ENCODE results near the gene COX7B2. TPM values are rescaled to one million over a fixed set of nuclear protein-coding genes. Genes with fewer than 3 reads are reported as not detected.

COX7B2 gene
- total RNA-seq, 1 experiment from 2014 or later = 4.7 TPM

- Histone ChIP-seq H4K20me1 (ENCODE audit: low read length) (no peaks in the 10 kb centered on the region), H3K79me2 (ENCODE audit: low read length) (no peaks in the 10 kb centered on the region), H3F3A (ENCODE audit: low read length, unreplicated experiment) (no peaks in the 10 kb centered on the region), H3K4me3 (ENCODE audit: low read length) (no peak overlapping the region), H3K27me3 (ENCODE audit: low read length) (no peaks in the 10 kb centered on the region), H3K9ac (ENCODE audit: low read length) (no peak overlapping the region), H3K4me1 (ENCODE audit: insufficient read depth, low read length) (no peaks in the 10 kb centered on the region), H3K9me3 (ENCODE audit: low read length) (no peaks in the 10 kb centered on the region), H3K9me2 (replicated peaks; ENCODE audit: low read length) (no peaks in the 10 kb centered on the region), H3K4me2 (ENCODE audit: low read length) (no peak overlapping the region), H3K27ac (ENCODE audit: low read length) (no peak overlapping the region), H2AFZ (ENCODE audit: low read length) (no peak overlapping the region), H3K36me3 (ENCODE audit: low read depth, low read length) (no peaks in the 10 kb centered on the region)
- BruUV-seq (replicated peaks) = no TSS peak
- ChIA-PET CTCF (no interaction called here), POLR2A (ENCODE audit: unreplicated experiment) (no interaction called here)
- intact Hi-C loops (cut with micrococcal nuclease) = no loop called here
- DNase-seq (no peak), ATAC-seq (no peak)
- TF ChIP-seq EZH2phosphoT487 (IDR thresholded peaks at IDR 0.05; ENCODE audit: borderline replicate concordance, low read length) (no peak), EZH2 (IDR thresholded peaks at IDR 0.05; ENCODE audit: low read length, unreplicated experiment) (no peak)
- TF ChIP-seq, protein P1, sequence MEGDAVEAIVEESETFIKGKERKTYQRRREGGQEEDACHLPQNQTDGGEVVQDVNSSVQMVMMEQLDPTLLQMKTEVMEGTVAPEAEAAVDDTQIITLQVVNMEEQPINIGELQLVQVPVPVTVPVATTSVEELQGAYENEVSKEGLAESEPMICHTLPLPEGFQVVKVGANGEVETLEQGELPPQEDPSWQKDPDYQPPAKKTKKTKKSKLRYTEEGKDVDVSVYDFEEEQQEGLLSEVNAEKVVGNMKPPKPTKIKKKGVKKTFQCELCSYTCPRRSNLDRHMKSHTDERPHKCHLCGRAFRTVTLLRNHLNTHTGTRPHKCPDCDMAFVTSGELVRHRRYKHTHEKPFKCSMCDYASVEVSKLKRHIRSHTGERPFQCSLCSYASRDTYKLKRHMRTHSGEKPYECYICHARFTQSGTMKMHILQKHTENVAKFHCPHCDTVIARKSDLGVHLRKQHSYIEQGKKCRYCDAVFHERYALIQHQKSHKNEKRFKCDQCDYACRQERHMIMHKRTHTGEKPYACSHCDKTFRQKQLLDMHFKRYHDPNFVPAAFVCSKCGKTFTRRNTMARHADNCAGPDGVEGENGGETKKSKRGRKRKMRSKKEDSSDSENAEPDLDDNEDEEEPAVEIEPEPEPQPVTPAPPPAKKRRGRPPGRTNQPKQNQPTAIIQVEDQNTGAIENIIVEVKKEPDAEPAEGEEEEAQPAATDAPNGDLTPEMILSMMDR (conservative IDR thresholded peaks at IDR 0.05; ENCODE audit: low read depth, low read length) = no peak
Measured at GRCh38 chr4:46856333-46856732, 52.7 kb downstream of the COX7B2 start.

GRCh38 chr4:46852800-46853199 is 56.2 kb downstream of the COX7B2 start:
- Histone ChIP-seq H3K4me2 (ENCODE audit: low read length) (no peak overlapping the region), H3K27ac (ENCODE audit: low read length) (no peak overlapping the region), H4K20me1 (ENCODE audit: low read length) (no peaks in the 10 kb centered on the region), H3F3A (ENCODE audit: low read length, unreplicated experiment) (no peaks in the 10 kb centered on the region), H3K36me3 (ENCODE audit: low read depth, low read length) (no peaks in the 10 kb centered on the region), H3K9ac (ENCODE audit: low read length) (no peak overlapping the region), H3K9me3 (ENCODE audit: low read length) (no peaks in the 10 kb centered on the region), H3K79me2 (ENCODE audit: low read length) (no peaks in the 10 kb centered on the region), H3K4me1 (ENCODE audit: insufficient read depth, low read length) (no peaks in the 10 kb centered on the region), H3K27me3 (ENCODE audit: low read length) (no peaks in the 10 kb centered on the region), H3K9me2 (replicated peaks; ENCODE audit: low read length) (no peaks in the 10 kb centered on the region), H3K4me3 (ENCODE audit: low read length) (no peak overlapping the region), H2AFZ (ENCODE audit: low read length) (no peak overlapping the region)
- no TSS peak for BruUV-seq (replicated peaks)
- intact Hi-C loops (cut with micrococcal nuclease) = no loop called here
- DNase-seq (no peak), ATAC-seq (no peak)
- POLR2A ChIA-PET (ENCODE audit: unreplicated experiment) = no interaction called here
- CTCF ChIA-PET = no interaction called here
- TF ChIP-seq EZH2phosphoT487 (IDR thresholded peaks at IDR 0.05; ENCODE audit: borderline replicate concordance, low read length) (no peak), EZH2 (IDR thresholded peaks at IDR 0.05; ENCODE audit: low read length, unreplicated experiment) (no peak)
- TF ChIP-seq, protein P1 (conservative IDR thresholded peaks at IDR 0.05; ENCODE audit: low read depth, low read length) = no peak

DNA sequence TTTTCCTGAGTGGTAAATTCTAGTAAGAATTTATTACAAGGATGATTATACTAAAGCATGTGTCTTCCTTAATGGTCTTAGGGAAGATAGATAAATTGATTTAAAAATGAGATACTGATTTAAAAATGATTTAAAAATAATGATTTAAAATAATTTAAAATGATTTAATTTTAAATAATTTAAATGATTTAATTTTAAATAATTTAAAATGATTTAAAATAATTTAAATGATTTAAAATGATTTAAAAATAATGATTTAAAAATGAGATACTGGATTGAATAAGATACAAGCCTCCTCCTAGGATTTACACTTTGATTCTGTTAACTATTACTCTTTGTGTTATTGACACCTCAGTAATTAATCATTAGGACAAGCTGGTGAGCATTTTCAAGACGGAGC is 59.0 kb downstream of the COX7B2 start:
- Histone ChIP-seq H3K79me2 (ENCODE audit: low read length) (no peaks in the 10 kb centered on the region), H3K27ac (ENCODE audit: low read length) (no peak overlapping the region)
- no peak for ATAC-seq

More for the DNA sequence above, 59.0 kb downstream of the COX7B2 start:
- no peak overlapping the region for H3K9ac ChIP-seq (ENCODE audit: low read length)
- H3K27me3 ChIP-seq (ENCODE audit: low read length) = 0 out of 2 replicates have a peak, but pooled peaks cover 8% of the 10 kb centered on the region
- no peak overlapping the region for H2AFZ ChIP-seq (ENCODE audit: low read length)
- ChIA-PET POLR2A (ENCODE audit: unreplicated experiment) (no interaction called here), CTCF (no interaction called here)
- no peaks in the 10 kb centered on the region for H3F3A ChIP-seq (ENCODE audit: low read length, unreplicated experiment)
- DNase-seq = no peak
- H4K20me1 ChIP-seq (ENCODE audit: low read length) = no peaks in the 10 kb centered on the region
- H3K9me3 ChIP-seq (ENCODE audit: low read length) = no peaks in the 10 kb centered on the region
- intact Hi-C loops (cut with micrococcal nuclease) = no loop called here
- no TSS peak for BruUV-seq (replicated peaks)
- TF ChIP-seq EZH2phosphoT487 (IDR thresholded peaks at IDR 0.05; ENCODE audit: borderline replicate concordance, low read length) = no peak
- TF ChIP-seq, protein P1 (conservative IDR thresholded peaks at IDR 0.05; ENCODE audit: low read depth, low read length) = no peak
- TF ChIP-seq EZH2 (IDR thresholded peaks at IDR 0.05; ENCODE audit: low read length, unreplicated experiment) = no peak
- H3K4me3 ChIP-seq (ENCODE audit: low read length) = no peak overlapping the region
- no peaks in the 10 kb centered on the region for H3K9me2 ChIP-seq (replicated peaks; ENCODE audit: low read length)
- H3K36me3 ChIP-seq (ENCODE audit: low read depth, low read length) = no peaks in the 10 kb centered on the region
- H3K4me1 ChIP-seq (ENCODE audit: insufficient read depth, low read length) = no peaks in the 10 kb centered on the region
- no peak overlapping the region for H3K4me2 ChIP-seq (ENCODE audit: low read length)
